ENCODE data around the gene KSR2.

KSR2 gene

DNA sequence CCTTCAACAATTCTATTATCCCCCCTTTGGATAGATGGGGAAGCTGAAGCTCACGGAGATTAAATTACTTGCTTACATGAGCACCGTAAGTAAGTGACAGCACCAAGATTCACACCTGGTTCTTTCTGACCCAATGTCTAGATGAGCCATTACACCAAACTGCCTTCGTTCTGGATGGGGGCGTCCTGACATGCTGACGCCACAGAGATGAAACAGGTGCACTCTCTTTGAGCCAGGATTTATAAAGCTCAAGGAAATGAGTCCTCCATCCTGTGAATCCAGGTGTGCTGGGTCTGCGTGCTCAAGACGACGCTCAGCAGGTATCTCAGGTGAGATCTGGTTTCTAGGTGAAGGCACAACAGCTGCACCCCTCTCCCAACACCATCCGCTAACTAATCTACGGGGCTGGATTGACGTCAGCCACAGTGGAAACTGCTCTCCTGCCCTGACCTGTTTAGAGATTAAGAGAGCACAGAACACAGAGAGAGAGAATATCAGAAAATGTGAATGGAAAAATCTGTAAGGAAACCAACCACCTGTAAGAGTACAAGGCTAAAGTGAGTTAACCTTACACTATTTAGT is 61.6 kb downstream of the KSR2 start:
- H3K4me3 ChIP-seq (ENCODE audit: low read depth, low read length), result no peak overlapping the region
- TF ChIP-seq, protein P1, sequence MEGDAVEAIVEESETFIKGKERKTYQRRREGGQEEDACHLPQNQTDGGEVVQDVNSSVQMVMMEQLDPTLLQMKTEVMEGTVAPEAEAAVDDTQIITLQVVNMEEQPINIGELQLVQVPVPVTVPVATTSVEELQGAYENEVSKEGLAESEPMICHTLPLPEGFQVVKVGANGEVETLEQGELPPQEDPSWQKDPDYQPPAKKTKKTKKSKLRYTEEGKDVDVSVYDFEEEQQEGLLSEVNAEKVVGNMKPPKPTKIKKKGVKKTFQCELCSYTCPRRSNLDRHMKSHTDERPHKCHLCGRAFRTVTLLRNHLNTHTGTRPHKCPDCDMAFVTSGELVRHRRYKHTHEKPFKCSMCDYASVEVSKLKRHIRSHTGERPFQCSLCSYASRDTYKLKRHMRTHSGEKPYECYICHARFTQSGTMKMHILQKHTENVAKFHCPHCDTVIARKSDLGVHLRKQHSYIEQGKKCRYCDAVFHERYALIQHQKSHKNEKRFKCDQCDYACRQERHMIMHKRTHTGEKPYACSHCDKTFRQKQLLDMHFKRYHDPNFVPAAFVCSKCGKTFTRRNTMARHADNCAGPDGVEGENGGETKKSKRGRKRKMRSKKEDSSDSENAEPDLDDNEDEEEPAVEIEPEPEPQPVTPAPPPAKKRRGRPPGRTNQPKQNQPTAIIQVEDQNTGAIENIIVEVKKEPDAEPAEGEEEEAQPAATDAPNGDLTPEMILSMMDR (IDR thresholded peaks at IDR 0.05; ENCODE audit: borderline replicate concordance, insufficient read depth, low read depth, low read length), result no peak

DNA sequence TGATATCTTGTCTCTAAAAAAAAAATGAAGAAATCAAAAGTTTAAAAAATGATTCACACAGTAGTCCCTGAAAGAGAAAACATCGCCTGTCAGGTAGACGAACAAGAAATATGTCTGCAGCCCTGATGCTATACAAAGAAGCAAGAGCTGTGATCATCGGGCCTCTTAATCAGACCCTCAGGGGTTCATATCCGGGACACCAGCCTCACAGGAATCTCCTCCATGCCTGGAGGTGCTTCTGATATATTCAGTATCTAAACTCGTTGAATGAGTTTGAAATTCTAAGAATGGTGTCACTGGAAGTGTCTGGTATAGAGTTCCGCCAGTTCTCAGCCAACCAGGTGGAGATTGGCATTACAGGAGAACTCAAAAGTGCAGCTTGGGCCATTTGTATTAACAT is 64.7 kb downstream of the KSR2 start:
- no peak overlapping the region for H3K4me3 ChIP-seq (ENCODE audit: low read depth, low read length)
- TF ChIP-seq, protein P1 (IDR thresholded peaks at IDR 0.05; ENCODE audit: borderline replicate concordance, insufficient read depth, low read depth, low read length), result no peak

DNA sequence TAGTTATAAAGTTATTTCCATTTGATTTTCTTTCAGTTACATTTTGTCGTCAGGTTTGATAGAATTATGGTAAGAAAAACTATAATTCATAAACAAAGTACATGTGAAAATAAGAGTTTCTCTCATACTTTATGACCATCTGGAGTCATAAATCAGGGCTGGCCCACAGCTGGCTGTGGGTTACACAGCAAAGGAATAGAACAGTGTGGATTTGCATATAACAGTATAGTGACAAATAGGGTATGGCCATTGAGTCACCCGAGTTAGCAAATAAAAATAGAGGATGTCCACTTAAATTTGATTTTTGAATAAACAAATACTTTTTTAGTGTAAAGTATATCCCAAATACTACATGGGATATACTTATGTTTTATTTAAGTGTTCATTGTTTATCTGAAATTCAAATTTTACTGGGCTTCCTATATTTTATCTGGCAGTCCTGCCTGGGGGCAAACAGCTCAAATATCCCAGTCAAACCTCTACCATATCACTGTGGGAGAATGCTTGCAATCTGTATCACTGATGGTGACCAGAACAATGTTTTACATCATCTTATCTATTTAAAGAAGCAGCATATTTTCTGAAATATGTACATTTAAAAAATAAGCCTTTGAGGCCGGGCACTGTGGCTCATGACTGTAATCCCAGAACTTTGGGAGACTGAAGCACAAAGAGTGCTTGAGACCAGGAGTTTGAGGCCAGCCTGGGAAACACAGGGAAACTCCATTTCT is 65.5 kb downstream of the KSR2 start:
- TF ChIP-seq, protein P1 (IDR thresholded peaks at IDR 0.05; ENCODE audit: borderline replicate concordance, insufficient read depth, low read depth, low read length), result no peak

DNA sequence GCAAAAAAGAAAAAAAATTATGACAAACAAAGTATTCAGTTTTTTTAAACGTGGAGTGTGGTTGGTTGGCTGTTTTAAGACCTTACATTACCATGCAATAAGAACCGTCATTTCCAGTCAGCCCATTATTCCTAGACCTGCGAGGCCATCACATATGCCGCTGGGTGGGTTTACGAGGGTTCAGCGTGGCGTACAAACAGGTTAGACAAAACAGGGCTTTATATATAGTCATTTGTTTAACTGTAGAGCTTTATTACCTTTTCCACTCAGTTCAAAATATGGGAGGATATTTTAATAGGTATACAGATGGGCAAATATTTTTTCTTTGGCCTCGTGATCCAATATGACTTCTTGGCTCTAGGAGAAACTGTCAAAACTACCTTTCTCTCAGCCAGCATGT is 67.2 kb downstream of the KSR2 start:
- TF ChIP-seq, protein P1 (IDR thresholded peaks at IDR 0.05; ENCODE audit: borderline replicate concordance, insufficient read depth, low read depth, low read length), result no peak
- H3K4me3 ChIP-seq (ENCODE audit: low read depth, low read length), result no peak overlapping the region

More for the DNA sequence above, 65.5 kb downstream of the KSR2 start:
- no peak overlapping the region for H3K4me3 ChIP-seq (ENCODE audit: low read depth, low read length)

DNA sequence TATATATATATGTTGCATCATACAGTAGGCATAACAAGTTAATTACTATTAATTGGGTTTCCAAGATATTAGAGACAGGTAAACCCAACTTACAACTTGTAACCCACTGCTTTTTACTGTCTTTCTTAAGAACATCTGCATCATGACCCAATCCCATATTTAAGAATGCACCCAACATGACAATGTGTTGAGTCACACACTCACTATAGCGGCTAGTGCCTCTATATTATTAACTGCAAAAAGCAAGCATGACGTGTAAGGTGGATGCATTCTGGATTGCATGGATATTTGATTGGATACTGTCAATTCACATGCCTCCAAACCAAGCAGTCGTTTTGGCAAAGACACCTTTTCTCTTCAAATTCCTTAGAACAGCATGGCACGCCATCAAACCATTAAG is 68.2 kb downstream of the KSR2 start:
- H3K4me3 ChIP-seq (ENCODE audit: low read depth, low read length), result no peak overlapping the region
- TF ChIP-seq, protein P1 (IDR thresholded peaks at IDR 0.05; ENCODE audit: borderline replicate concordance, insufficient read depth, low read depth, low read length), result no peak

DNA sequence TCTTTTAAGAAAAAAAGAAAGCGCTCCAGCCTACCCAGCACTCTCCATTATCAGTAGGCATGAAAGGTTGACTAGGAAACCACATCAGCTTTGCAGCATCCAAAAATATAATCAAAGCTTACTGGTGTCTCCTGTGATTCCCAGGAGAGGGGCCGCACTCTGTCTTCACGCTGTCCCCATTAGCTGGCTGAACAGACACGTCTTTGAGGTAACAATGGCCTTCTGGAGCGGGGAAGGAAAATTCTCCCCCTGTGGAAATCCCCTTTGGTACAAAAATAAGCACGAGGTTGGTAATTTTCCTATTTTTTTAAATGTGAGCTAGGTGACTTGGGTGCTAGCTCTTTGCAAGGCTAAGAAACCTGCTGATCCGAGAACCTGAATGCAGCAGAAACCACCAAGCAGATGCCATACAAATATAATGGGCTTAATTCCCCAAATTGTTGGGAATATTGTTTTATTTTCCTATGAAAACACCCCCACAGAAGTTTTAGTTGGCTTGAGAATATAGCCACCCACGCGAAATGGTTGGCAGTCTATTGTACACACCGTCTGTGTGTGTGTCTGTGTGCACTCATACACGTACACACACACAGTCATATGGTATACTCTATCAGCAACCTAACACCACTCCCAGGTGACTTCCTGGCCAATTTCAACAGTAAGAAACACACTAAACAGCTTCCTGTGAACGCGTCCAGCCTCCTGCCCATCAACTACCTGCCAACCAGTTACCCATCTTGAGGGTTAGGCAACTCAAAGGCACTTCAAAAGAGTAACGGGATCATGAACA is 71.2 kb downstream of the KSR2 start:
- TF ChIP-seq, protein P1 (IDR thresholded peaks at IDR 0.05; ENCODE audit: borderline replicate concordance, insufficient read depth, low read depth, low read length), result no peak
- H3K4me3 ChIP-seq (ENCODE audit: low read depth, low read length), result no peak overlapping the region

All from GM12875 (cell line).